Adipocyte (in vitro differentiated cells): ENCODE results near the gene NCOR1.

ENCODE experiments used
- DNase-seq: peaks from one replicate; pipeline ENCODE4 v3.0.0-alpha.2; 2015; ENCODE audit warnings: low read depth
- H3K27me3 ChIP-seq: replicated peaks from 2 replicates; pipeline ENCODE4 v1.7.0; 2013; ENCODE audit warnings: mild to moderate bottlenecking, low read length, moderate library complexity; ENCODE audit not compliant: control insufficient read depth, insufficient read depth
- H3K36me3 ChIP-seq: 2 replicates; pipeline ENCODE4 v1.7.0; 2013; ENCODE audit warnings: low read length, mild to moderate bottlenecking, moderate library complexity; ENCODE audit not compliant: control insufficient read depth, insufficient read depth, severe bottlenecking
- H3K4me1 ChIP-seq: 2 replicates; pipeline ENCODE4 v1.7.0; 2013; ENCODE audit warnings: mild to moderate bottlenecking, low read length, moderate library complexity; ENCODE audit not compliant: control insufficient read depth, insufficient read depth
- H3K4me3 ChIP-seq: 2 replicates; pipeline ENCODE4 v1.7.0; 2013; ENCODE audit warnings: mild to moderate bottlenecking, low read length, moderate library complexity
- H3K9ac ChIP-seq: 2 replicates; pipeline ENCODE4 v1.7.0; 2013; ENCODE audit warnings: mild to moderate bottlenecking, low read length, moderate library complexity
- H3K9me3 ChIP-seq: 2 replicates; pipeline ENCODE4 v1.7.0; 2013; ENCODE audit warnings: mild to moderate bottlenecking, low read length, moderate library complexity; ENCODE audit not compliant: control insufficient read depth

NCOR1 gene

DNA sequence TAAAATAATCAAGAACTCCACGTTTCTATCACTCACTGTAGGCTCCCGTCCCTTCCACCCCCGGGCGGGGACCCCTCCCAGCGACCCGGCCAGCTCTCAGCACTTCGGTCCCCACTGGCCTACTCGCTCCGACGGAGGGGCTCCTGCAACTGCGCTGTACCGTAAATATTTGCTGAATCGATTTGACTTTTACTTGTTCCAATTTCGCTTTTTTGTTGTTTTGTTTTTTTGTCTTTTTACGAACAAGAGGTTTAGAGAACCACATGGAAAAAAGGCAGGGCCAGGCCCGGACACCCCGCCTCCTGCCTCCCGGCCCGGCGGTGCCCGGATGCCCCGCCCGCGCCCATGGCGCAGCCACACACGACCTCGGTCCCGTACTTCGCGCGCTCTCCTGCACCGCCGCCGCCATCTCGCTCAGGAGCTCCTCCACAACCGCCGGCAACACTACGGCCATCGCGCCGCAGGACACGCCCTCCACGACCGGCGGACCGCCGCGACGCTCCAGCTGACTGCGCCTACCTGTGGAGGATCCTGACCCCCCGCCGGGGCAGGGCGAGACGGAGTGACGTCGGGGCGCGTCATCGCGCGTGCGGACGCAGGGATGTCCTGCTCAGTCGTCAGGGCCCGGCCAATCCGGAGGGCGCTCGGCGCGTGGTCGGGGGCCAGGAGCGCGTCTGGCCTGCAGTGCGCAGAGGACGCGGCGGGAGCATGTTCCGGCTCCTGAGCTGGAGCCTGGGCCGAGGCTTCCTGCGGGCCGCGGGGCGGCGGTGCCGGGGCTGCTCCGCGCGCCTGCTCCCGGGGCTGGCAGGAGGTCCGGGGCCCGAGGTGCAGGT lies 216.0 kb downstream of the NCOR1 start, which contains the start of the genes TTC19 and ZSWIM7:
Gene TTC19, plus strand, starts transcription at position 684 of the 833 bp plus-strand sequence. Its CDS starts 25 bp downstream, at position 709.
Gene ZSWIM7, minus strand, starts transcription at position 564 of the 833 bp plus-strand sequence. Its CDS starts 110 bp downstream, at position 454.
- peak within 1 kb of the TSS; percentile 81 for H3K4me3 ChIP-seq
- DNase-seq: peak; percentile 96
- no peaks in the 10 kb centered on the region for H3K27me3 ChIP-seq
- peaks cover 6% of the 10 kb centered on the region for H3K9me3 ChIP-seq
- H3K9ac ChIP-seq: peak within 1 kb of the TSS; percentile 90
- peaks cover 32% of the 10 kb centered on the region for H3K36me3 ChIP-seq
- H3K4me1 ChIP-seq: peaks cover 14% of the 10 kb centered on the region

DNA sequence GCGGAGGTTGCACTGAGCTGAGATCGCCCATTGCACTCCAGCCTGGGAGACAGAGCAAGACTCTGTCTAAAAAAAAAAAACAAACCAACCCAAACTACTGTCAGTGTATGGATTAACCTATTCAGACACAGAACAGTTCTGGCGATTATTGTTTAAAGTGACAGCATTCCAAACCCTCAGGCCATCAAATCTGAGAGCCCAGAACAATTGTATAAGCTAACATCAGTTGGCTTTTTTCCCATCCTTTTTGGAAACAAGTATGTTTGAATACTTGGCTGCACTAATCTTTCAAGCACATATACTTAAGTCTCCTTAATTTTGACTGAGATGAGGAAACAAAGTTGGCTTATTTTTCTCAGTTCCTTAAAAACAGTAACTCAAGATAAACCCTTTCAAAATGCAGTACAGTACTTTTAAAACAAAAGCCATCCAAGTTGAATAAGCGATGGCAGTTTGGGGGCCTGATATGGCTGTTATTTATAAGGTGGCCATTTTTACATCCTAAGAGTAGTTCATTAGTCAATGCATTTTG lies 217.2 kb downstream of the NCOR1 start:
- Histone ChIP-seq H3K4me1 (peaks cover 14% of the 10 kb centered on the region), H3K36me3 (peaks cover 19% of the 10 kb centered on the region), H3K27me3 (no peaks in the 10 kb centered on the region), H3K9me3 (peaks cover 6% of the 10 kb centered on the region), H3K4me3 (peak overlapping the region; percentile 81), H3K9ac (peak overlapping the region; percentile 90)
- DNase-seq: peak; percentile 19

DNA sequence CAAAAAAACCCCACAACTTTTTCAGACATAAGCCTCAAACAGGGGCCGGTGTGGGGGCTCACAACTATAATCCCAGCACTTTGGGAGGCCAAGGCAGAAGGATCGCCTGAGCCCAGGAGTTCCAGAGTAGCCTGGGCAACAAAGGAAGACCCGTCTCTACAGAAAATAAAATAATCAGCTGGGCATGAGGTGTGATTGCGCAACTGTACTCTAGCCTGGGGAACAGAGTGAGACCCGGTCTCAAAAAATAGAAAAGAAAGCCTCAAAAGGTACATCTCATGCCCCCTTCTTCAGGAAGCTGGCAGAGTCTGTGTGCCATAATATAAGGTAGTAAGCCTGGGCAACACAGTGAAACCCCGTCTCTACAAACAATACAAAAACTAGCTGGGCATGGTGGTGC lies 219.0 kb downstream of the NCOR1 start:
- Histone ChIP-seq H3K36me3 (peaks cover 3% of the 10 kb centered on the region), H3K4me1 (peaks cover 13% of the 10 kb centered on the region), H3K9me3 (peaks cover under 1% of the 10 kb centered on the region), H3K27me3 (no peaks in the 10 kb centered on the region), H3K9ac (no peak overlapping the region), H3K4me3 (no peak overlapping the region)
- DNase-seq: no peak

DNA sequence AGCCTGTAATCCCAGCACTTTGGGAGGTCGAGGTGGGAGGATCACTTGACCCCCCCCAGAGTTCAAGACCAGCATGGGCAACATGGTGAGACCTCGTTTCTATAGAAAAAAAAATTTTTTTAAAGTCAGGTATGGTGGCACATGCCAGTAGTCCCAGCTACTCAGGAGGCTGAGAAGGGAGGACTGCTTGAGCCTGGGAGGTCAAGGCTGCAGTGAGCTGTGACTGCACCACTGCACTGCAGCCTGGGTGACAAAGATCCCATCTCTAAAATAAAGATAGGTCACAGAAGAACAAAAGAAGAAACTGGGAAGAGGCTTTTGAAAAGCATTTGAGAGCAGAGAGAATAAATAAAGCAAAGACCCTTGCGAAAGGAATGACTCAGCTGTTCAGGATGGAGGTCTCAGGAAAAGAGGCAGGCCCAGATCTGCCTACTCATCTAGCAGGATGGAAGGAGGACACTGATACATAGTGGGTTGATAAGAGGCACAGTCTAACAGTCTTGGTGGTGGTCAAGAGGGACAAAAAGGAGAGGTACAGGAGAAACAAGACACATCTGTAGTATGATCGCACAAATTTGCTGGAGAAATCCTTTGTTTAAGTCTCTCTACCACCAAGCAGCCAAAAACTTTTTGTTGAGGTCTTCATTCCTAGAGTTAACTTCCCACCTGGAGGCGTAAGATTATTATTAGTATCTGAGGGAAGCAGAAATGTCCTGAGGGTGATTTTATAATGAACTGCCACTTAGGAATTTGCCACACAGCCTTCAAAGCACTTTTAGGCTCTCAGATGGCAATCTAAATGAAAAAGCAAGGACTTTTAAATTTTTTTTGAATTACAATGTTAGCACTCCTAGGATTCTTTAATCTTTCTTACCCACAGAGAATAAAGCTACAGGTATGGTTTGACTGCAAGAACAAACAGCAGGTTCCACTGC lies 233.4 kb downstream of the NCOR1 start:
- Histone ChIP-seq H3K4me1 (peaks cover 17% of the 10 kb centered on the region), H3K9me3 (no peaks in the 10 kb centered on the region), H3K4me3 (no peak overlapping the region), H3K36me3 (peaks cover 58% of the 10 kb centered on the region), H3K27me3 (no peaks in the 10 kb centered on the region), H3K9ac (peak overlapping the region; percentile 4)
- peak; percentile 41 for DNase-seq

DNA sequence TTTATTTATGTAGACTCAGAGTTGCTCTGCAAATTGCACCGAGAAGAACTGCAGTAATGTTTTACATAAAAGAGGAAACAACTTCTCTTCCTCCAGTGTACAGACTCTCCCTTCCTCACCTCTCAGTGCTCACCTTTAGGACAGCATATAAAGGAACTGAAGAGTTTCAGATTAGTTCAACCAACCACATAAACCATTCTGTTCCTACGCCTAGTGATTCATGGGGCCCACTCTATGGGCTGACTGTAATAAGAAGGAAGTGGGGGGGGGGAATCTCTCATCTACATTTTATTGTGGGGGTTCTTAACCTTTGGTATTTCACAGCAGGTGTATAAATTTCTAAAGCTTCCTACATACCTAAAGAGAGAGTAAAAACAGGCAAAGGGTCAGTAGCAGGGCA lies 234.1 kb downstream of the NCOR1 start:
- peaks cover 17% of the 10 kb centered on the region for H3K4me1 ChIP-seq
- no peak overlapping the region for H3K9ac ChIP-seq
- H3K27me3 ChIP-seq: no peaks in the 10 kb centered on the region
- no peak for DNase-seq
- no peak overlapping the region for H3K4me3 ChIP-seq
- H3K36me3 ChIP-seq: peaks cover 50% of the 10 kb centered on the region
- H3K9me3 ChIP-seq: no peaks in the 10 kb centered on the region
